SU-DHL-6 (cell line): ENCODE data around the gene GMDS.

Experiments used
- H2AFZ ChIP-seq: fragments of 200-600 bp; sonication (generic); 2 replicates; pipeline ENCODE4 v1.6.1; 2014; ENCODE audit warnings: low read depth, mild to moderate bottlenecking, moderate library complexity, mixed read lengths, antibody characterized with exemption, low read length; ENCODE audit not compliant: severe bottlenecking
- H3F3A ChIP-seq: fragments of 200-600 bp; shearing (Covaris generic); 2 replicates; pipeline ENCODE4 v1.6.0; 2016; ENCODE audit warnings: antibody characterized with exemption, mild to moderate bottlenecking; ENCODE audit not compliant: insufficient read depth
- H3K27ac ChIP-seq: fragments of 200-600 bp; sonication (generic); 2 replicates; pipeline ENCODE4 v1.5.1; 2016; ENCODE audit warnings: low read depth, mild to moderate bottlenecking, low read length, moderate library complexity, mixed read lengths
- H3K27me3 ChIP-seq: fragments of 200-600 bp; sonication (generic), shearing (Covaris generic); 2 replicates; pipeline ENCODE4 v1.6.0; 2014; ENCODE audit warnings: mild to moderate bottlenecking, low read length
- H3K36me3 ChIP-seq: fragments of 200-600 bp; sonication (generic); 2 replicates; pipeline ENCODE4 v1.6.1; 2014; ENCODE audit warnings: mild to moderate bottlenecking, low read length, mixed read lengths
- H3K4me2 ChIP-seq: fragments of 300-600, 200-600 bp; shearing (Covaris generic), sonication (generic); 2 replicates; pipeline ENCODE4 v1.6.0; 2014; ENCODE audit warnings: low read length, low read depth, mild to moderate bottlenecking; ENCODE audit not compliant: poor library complexity, severe bottlenecking
- H3K4me3 ChIP-seq: fragments of 200-600 bp; sonication (generic); 2 replicates; pipeline ENCODE4 v1.5.1; 2014; ENCODE audit warnings: antibody characterized with exemption, low read length, mild to moderate bottlenecking, mixed read lengths; ENCODE audit not compliant: insufficient read depth, poor library complexity, severe bottlenecking
- H3K79me2 ChIP-seq: fragments of 200-600 bp; sonication (generic); 2 replicates; pipeline ENCODE4 v1.6.1; 2014; ENCODE audit warnings: mild to moderate bottlenecking, low read length, moderate library complexity; ENCODE audit not compliant: insufficient read depth
- H3K9ac ChIP-seq: fragments of 200-600 bp; sonication (generic); 2 replicates; pipeline ENCODE4 v1.7.0; 2014; ENCODE audit warnings: mild to moderate bottlenecking, low read length
- H3K9me2 ChIP-seq: fragments of 200-600 bp; sonication (generic); replicated peaks from 2 replicates; pipeline ENCODE4 v1.6.1; 2014; ENCODE audit warnings: low read length; ENCODE audit not compliant: insufficient read depth
- H3K9me3 ChIP-seq: fragments of 200-600 bp; sonication (generic); 2 replicates; pipeline ENCODE4 v1.6.1; 2014; ENCODE audit warnings: low read length, mixed read lengths; ENCODE audit not compliant: insufficient read depth
- H4K20me1 ChIP-seq: fragments of 200-600 bp; sonication (generic); 2 replicates; pipeline ENCODE4 v1.6.1; 2014; ENCODE audit warnings: low read depth, mild to moderate bottlenecking, antibody characterized with exemption, low read length, moderate library complexity, mixed read lengths
- CTCF ChIP-seq: fragments of 200-600 bp; sonication (generic); IDR thresholded peaks from one replicate; pipeline ENCODE4 v1.5.1; 2017; ENCODE audit warnings: antibody characterized with exemption, mild to moderate bottlenecking, low read length, moderate library complexity; ENCODE audit not compliant: insufficient read depth, poor library complexity, severe bottlenecking
- EZH2phosphoT487 ChIP-seq: fragments of 200-600 bp; sonication (generic), shearing (Covaris generic); conservative IDR thresholded peaks from 2 replicates; pipeline ENCODE4 v1.6.1; 2018; ENCODE audit warnings: mild to moderate bottlenecking, antibody characterized with exemption, low read length, moderate library complexity, mixed read lengths

The GMDS gene

GRCh38 chr6:1820165-1820564, 425.2 kb downstream of the GMDS start:
- Histone ChIP-seq H3K9me3 (no peaks in the 10 kb centered on the region), H3K27ac (no peak overlapping the region)

GRCh38 chr6:1819007-1819406, 426.4 kb downstream of the GMDS start:
- Histone ChIP-seq H3K9ac (no peak overlapping the region), H4K20me1 (no peaks in the 10 kb centered on the region), H3K79me2 (no peaks in the 10 kb centered on the region), H3F3A (no peaks in the 10 kb centered on the region), H3K4me2 (no peak overlapping the region), H3K27me3 (no peaks in the 10 kb centered on the region), H3K9me2 (no peaks in the 10 kb centered on the region), H3K9me3 (no peaks in the 10 kb centered on the region), H2AFZ (no peak overlapping the region), H3K36me3 (no peaks in the 10 kb centered on the region), H3K27ac (no peak overlapping the region), H3K4me3 (no peak overlapping the region)
- no peak for TF ChIP-seq EZH2phosphoT487
- no peak for TF ChIP-seq CTCF

More at GRCh38 chr6:1820165-1820564, 425.2 kb downstream of the GMDS start:
- H2AFZ ChIP-seq = no peak overlapping the region
- TF ChIP-seq EZH2phosphoT487 (no peak), CTCF (no peak)
- H3K4me2 ChIP-seq = no peak overlapping the region
- no peak overlapping the region for H3K9ac ChIP-seq
- H3F3A ChIP-seq = no peaks in the 10 kb centered on the region
- H3K4me3 ChIP-seq = no peak overlapping the region
- H3K79me2 ChIP-seq = no peaks in the 10 kb centered on the region
- no peaks in the 10 kb centered on the region for H3K9me2 ChIP-seq
- no peaks in the 10 kb centered on the region for H3K27me3 ChIP-seq
- no peaks in the 10 kb centered on the region for H3K36me3 ChIP-seq
- H4K20me1 ChIP-seq = no peaks in the 10 kb centered on the region

GRCh38 chr6:1817033-1817761, 428.2 kb downstream of the GMDS start:
- H2AFZ ChIP-seq = no peak overlapping the region
- no peaks in the 10 kb centered on the region for H4K20me1 ChIP-seq

More at GRCh38 chr6:1817033-1817761, 428.2 kb downstream of the GMDS start:
- no peak for TF ChIP-seq EZH2phosphoT487
- TF ChIP-seq CTCF = no peak
- H3K9ac ChIP-seq = no peak overlapping the region
- H3K79me2 ChIP-seq = no peaks in the 10 kb centered on the region
- H3K36me3 ChIP-seq = no peaks in the 10 kb centered on the region
- H3K27me3 ChIP-seq = no peaks in the 10 kb centered on the region
- H3K27ac ChIP-seq = no peak overlapping the region
- H3K9me3 ChIP-seq = no peaks in the 10 kb centered on the region
- H3K4me3 ChIP-seq = no peak overlapping the region
- no peak overlapping the region for H3K4me2 ChIP-seq
- no peaks in the 10 kb centered on the region for H3F3A ChIP-seq
- no peaks in the 10 kb centered on the region for H3K9me2 ChIP-seq
